ENCODE results near the gene CCN2. TPM values are rescaled to one million over a fixed set of nuclear protein-coding genes. Genes with fewer than 3 reads are reported as not detected.

The CCN2 gene
- total RNA-seq, 4 donors from 2014 or later = 122 to 691 (median 363) TPM

GRCh38 chr6:131981624-131981978 is 30.4 kb upstream of the CCN2 start:
- ATAC-seq = no peak
- Histone ChIP-seq H3K27me3 (no peaks in the 10 kb centered on the region), H3K4me1 (peaks cover 0 to 43% (median 4%) of the 10 kb centered on the region in 3 donors), H3K9me3 (no peaks in the 10 kb centered on the region), H3K27ac (no peak overlapping the region), H3K36me3 (no peaks in the 10 kb centered on the region), H3K4me3 (no peak overlapping the region)
- WGBS, 2 donors (ENCODE audit: low coverage in 1 of 2) = 97 to 100% methylated on average over 2 to 3 of the region's 3 CpGs
- TF ChIP-seq POLR2AphosphoS5 (IDR thresholded peaks at IDR 0.05) = no peak
- no peak for TF ChIP-seq EP300 (IDR thresholded peaks at IDR 0.05)
- TF ChIP-seq CTCF (IDR thresholded peaks at IDR 0.05) = no peak
- TF ChIP-seq POLR2A (IDR thresholded peaks at IDR 0.05) = no peak

GRCh38 chr6:131980791-131981623 is 29.8 kb upstream of the CCN2 start:
- WGBS, 2 donors (ENCODE audit: low coverage in 1 of 2) = 68 to 70% methylated on average over 8 of the region's 8 CpGs
- TF ChIP-seq POLR2AphosphoS5 (IDR thresholded peaks at IDR 0.05) (no peak), CTCF (IDR thresholded peaks at IDR 0.05) (no peak), POLR2A (IDR thresholded peaks at IDR 0.05) (no peak)
- Histone ChIP-seq H3K9me3 (no peaks in the 10 kb centered on the region), H3K27ac (no peak overlapping the region), H3K27me3 (no peaks in the 10 kb centered on the region), H3K36me3 (no peaks in the 10 kb centered on the region), H3K4me1 (peaks cover 0 to 44% (median 4%) of the 10 kb centered on the region in 3 donors), H3K4me3 (no peak overlapping the region)
- no peak for ATAC-seq

GRCh38 chr6:131980338-131980790 is 29.2 kb upstream of the CCN2 start:
- Histone ChIP-seq H3K4me3 (no peak overlapping the region), H3K27me3 (no peaks in the 10 kb centered on the region), H3K9me3 (no peaks in the 10 kb centered on the region), H3K36me3 (no peaks in the 10 kb centered on the region), H3K4me1 (peaks cover 0 to 44% (median 4%) of the 10 kb centered on the region in 3 donors), H3K27ac (no peak overlapping the region)
- 78 to 100% methylated on average over 1 of the region's 1 CpG for WGBS, 2 donors (ENCODE audit: low coverage in 1 of 2)
- no peak for ATAC-seq
- TF ChIP-seq EP300 (IDR thresholded peaks at IDR 0.05) (no peak), CTCF (IDR thresholded peaks at IDR 0.05) (no peak), POLR2AphosphoS5 (IDR thresholded peaks at IDR 0.05) (no peak), POLR2A (IDR thresholded peaks at IDR 0.05) (no peak)

- Histone ChIP-seq H3K4me1 (peaks cover 0 to 44% (median 4%) of the 10 kb centered on the region in 3 donors), H3K9me3 (no peaks in the 10 kb centered on the region), H3K27ac (no peak overlapping the region), H3K4me3 (no peak overlapping the region), H3K36me3 (no peaks in the 10 kb centered on the region), H3K27me3 (no peaks in the 10 kb centered on the region)
- TF ChIP-seq POLR2A (IDR thresholded peaks at IDR 0.05) (no peak), EP300 (IDR thresholded peaks at IDR 0.05) (no peak), CTCF (IDR thresholded peaks at IDR 0.05) (no peak), POLR2AphosphoS5 (IDR thresholded peaks at IDR 0.05) (no peak)
- ATAC-seq = no peak
- 80 to 81% methylated on average over 4 to 5 of the region's 5 CpGs for WGBS, 2 donors (ENCODE audit: low coverage in 1 of 2)
Observed at GRCh38 chr6:131979515-131980337, 28.6 kb upstream of the CCN2 start.
